ENCODE measurements around the gene FGGY.
"Not testable (repeated sequence)": the region's sequence is repeated elsewhere in the genome, so short reads cannot be mapped to it uniquely, and the experiment has no call there.

The FGGY gene

DNA sequence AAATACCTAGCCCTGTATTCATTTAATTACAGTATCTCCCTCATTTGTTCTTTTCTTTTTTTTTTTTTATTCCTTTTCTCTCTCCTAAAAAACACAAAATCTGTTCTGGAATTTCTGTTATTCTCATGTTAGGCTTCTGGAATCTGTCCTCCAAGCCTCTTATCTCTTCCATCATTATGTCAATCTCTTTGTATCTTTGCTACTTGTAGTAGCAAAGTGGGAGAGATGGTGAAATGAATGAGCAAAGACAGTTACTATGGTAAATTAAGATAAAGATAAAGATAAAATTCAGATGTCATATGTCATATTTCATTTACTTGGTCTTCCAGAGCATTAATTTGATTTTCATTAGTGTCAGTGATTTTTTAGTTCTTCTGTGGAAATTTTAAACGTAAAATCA, 155.1 kb downstream of the FGGY start:
- DNase-seq: no peak

DNA sequence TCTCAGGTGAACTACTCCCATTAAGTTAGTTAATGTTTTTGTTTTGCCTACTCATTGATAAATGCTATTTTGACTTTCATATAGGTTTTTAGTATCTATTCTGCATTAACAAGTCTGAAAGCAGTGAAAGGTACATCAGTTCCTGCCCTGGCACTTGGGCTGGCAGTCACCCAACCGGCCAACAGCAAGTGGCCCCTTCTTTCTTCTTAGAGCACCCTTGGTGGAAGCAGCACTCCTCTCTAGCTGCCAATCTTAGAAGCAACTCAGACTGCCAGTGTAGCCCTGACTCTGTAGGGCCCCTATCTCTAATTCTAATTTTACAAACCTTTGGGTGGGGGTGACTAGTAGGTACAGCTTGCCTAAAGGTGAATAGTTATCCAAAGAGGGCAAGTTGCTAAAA, 155.7 kb downstream of the FGGY start:
- no peak for DNase-seq

DNA sequence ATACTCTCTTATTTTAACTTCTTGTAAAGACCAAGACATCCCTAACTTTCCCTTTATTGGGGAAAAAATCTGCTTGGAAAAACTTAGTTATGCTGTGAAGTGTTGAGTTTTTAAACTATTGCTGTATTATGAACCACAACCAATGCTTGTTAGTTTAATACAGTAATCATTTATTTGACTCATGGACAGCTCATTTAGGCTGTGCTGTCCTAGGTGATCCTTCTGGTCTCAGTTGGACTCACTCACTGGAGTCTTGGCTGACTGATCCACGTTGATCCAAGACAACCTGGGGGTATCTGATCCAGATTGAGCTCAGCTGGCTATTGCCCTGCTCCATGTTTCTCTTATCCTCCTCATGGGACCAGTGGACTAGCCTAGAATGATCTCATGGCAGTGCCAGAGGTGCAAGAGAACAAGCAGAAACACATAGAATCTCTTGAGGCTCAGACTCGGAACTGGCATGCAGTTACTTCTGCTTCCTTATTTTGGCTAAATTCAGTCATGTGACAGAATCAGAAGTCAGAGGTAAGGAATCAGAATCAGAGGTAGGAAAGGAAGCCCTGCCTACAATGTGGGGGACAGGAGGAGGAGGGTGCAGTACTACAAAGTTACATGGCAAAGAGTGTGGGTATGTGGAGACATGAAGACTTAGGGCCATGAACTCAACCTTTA, 156.5 kb downstream of the FGGY start:
- DNase-seq: peak; percentile 51 to 70 (median 62)

DNA sequence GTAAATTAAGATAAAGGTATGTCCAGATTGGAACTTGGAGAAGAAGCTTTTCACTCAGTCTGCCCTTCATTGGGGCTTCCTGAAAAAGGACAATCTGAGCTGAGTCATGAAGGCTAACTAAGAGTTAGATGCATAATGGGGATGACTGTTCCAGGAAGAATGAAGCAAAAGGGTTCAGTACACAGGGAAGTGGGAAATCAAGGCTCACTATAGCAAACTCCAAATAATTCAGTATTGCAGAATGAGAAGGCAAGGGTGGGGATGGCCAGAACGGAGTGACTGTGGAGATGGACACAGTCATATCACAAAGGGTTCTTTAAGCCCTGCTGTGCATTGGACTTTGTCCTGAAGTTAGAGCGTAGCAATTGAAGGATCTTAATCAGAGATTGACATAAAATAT, 158.3 kb downstream of the FGGY start:
- DNase-seq: peak; percentile 11 to 59 (median 40)

DNA sequence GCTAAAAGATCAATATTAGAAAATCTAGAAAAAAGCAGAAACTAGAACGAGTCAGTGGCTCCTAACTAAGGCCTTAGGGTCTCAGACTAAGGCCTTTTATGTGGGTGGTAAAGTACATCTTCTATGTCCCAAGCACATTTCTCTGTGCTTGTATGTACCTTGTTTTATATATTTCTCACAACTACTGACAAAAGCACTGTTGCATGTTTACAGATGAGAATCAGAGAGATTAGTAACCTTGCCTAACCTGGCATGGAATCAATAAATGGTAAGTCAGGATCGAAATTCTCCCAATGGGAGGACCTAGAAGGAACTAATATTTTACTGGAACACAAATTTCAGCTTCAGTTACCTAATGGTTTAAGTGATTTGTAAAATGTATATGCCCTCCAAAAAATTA, 160.9 kb downstream of the FGGY start:
- DNase-seq: no peak

DNA sequence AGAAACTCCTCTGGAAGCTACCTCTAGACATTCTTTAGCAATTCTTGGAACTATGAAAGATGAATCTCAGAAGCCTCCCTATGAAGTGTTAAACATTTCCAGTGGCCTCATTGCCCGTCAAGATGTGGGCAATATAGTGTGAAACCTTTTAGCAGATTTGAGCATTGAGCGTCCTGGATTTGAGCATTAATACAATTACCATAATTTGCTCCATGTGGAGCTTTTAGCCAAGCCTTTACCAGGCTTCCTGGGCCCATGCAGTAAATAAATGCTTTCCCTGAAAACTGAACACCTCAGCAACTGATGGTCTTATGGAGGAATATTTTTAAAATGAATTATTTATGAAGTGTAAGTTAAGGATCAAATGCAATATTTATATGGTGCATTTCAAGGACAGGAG, 162.0 kb downstream of the FGGY start:
- no peak for DNase-seq

DNA sequence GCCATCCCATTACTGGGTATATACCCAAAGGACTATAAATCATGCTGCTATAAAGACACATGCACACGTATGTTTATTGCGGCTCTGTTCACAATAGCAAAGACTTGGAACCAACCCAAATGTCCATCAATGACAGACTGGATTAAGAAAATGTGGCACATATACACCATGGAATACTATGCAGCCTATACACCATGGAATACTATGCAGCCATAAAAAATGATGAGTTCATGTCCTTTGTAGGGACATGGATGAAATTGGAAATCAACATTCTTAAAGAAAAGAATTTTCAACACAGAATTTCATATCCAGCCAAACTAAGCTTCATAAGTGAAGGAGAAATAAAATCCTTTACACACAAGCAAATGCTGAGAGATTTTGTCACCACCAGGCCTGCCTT, 166.0 kb downstream of the FGGY start:
- DNase-seq: not testable (repeated sequence)

DNA sequence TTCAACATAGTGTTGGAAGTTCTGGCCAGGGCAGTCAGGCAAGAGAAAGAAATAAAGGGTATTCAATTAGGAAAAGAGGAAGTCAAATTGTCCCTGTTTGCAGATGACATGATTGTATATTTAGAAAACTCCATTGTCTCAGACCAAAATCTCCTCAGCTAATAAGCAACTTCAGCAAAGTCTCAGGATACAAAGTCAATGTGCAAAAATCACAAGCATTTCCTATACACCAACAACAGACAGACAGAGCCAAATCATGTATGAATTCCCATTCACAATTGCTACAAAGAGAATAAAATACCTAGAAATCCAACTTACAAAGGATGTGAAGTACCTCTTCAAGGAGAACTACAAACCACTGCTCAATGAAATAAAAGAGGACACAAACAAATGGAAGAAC, 168.6 kb downstream of the FGGY start:
- DNase-seq: peak in 2 of 4 experiments; percentile 12 to 14

DNA sequence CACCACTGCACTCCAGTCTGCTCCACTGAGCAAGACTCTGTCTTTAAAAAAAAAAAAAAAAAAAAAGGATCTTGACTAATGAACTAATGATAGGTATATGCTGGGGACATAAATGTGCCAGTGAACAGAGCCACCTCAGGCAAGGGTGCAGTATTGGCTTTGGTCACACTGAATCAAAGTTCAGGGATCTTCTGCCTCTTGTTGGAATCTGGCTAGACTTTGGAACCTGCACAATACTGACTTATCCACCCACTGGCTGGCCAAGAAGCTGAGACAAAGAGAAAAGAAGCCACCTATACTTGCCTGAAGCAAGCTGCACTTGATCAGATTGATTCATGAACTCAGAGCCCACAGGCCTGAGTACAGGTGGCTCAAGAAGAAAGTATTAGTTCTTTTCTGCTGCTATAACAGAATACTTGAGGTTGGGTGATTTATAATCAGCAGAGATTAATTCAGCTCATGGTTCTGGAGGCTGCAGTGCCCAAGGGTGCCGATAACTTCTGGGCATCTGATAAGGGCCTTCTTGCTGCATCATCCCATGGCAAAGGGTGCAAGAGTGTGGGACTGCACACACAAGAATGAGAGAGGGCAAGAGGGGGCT, 172.0 kb downstream of the FGGY start:
- no peak for DNase-seq

DNA sequence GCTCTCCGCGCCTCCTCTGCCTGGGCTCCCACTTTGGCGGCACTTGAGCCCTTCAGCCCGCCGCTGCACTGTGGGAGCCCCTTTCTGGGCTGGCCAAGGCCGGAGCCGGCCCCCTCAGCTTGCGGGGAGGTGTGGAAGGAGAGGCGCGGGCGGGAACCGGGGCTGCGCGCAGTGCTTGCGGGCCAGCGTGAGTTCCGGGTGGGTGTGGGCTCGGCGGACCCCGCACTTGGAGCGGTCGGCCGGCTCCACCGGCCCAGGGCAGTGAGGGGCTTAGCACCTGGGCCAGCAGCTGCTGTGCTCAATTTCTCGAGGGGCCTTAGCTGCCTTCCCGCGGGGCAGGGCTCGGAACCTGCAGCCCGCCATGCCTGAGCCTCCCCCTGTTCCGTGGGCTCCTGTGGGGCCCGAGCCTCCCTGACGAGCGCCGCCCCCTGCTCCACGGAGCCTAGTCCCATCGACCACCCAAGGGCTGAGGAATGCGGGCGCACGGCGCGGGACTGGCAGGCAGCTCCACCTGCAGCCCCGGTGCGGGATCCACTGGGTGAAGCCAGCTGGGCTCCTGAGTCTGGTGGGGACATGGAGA, 175.2 kb downstream of the FGGY start:
- not testable (repeated sequence) for DNase-seq

DNA sequence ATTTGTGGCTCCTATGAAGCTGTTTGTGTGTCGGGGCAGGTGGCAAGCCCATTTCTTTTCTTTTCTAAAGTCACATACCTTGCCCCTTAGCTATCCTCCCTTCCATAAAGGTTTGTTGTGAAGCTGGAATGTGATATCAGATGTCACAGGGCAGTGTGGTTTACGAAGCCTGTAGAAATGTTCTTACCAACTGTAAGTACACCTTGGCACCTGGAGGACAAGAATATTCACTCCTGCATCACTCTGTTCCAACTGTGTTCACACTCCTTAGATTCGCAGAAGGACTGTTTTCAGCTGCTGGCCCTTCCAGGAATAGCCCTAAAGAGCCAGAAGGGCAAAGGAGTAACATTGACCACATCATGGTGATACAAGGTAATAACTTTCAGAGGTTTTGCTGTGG, 176.9 kb downstream of the FGGY start:
- DNase-seq: no peak

DNA sequence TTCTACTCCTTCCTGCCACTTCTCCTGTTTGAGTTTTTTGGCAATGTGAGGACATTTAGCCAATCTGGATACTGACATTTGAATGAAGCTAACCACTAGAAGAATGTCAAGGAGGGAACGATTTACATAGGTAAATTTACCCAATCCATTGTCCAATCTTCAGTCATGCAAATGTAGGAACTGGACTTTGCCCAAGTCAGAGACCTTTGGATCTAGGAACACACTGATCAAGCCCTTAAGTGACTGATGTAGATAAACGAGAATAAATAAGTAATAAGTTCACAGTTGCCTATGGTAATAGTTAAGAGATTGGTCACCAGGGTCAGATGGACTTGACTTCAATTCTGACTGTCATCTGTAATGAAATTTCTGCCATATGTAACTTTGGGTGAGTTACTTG, 177.6 kb downstream of the FGGY start:
- DNase-seq: no peak

DNA sequence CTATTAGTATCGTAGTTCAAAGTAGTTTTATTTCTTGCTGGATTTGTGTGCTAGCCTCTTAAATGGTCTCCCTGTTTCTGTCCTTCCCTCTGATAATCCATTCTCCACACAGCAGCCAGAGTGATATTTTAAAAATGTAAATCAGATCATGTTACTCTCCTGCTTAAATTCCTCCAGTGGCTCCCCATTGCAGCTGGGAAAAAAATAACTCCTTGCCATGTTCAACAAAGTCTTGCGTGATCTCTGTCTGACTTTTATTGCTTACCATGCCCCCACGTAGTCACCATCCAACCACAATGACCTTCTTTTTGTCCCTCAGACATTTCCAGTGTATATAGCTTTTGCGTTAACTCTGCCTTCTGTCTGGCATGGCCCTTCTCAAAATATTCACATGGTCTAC, 178.8 kb downstream of the FGGY start:
- no peak for DNase-seq

DNA sequence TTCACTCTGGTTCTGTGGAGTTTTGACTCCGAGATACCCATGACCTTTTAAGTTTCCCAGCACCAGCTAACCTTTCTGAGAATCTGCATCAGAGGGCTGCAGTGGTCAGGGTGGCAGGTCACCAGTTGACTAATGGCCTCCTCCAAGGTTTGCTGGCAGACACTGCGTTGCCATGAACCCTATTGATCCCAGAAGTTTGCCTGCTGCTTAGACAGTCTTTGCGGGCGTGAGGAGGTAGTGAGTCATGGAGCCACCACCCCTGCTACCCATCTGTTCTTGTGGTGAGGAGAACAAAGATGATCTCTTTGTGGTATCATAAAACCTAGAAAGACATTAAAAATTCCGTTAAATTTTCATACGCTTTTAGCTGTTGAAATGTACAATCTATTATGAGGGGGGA, 180.4 kb downstream of the FGGY start:
- DNase-seq: no peak

DNA sequence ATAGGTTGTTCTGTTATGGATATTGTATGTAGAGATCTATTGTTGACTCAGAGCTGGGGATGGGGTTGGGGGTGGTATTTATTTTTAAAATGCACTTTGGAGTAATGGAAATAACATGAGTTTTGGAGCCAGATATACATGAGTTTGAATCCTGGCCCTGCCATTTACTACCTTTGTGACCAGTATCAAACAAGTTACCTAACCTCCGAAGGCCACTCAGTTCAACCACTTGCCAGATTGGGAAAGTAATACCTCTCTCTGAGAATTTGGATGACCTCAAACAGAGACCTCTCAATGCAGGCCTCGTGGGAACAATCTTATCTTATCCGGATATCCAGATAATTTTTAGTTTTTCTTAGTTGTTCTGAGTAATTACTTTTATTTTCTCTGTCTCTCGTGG, 181.0 kb downstream of the FGGY start:
- DNase-seq: no peak

DNA sequence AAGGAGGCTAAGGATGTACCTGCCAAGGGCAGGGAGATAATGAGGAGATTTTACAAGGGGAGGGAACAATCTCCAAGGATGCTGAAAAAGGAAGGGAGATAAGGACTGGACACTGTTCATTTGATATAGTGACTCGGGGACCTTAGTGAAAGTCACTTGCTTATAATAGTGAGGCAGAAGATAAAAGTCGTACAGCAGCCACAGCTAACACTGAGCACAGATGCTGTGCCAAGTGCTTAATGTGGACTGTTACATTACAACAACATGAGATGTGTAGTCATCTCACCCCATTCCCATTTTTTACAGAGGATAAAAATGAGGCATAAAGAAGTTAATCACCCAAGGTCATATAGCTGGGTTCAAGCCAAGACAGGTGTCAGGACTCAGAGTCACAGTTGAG, 181.9 kb downstream of the FGGY start:
- no peak for DNase-seq

DNA sequence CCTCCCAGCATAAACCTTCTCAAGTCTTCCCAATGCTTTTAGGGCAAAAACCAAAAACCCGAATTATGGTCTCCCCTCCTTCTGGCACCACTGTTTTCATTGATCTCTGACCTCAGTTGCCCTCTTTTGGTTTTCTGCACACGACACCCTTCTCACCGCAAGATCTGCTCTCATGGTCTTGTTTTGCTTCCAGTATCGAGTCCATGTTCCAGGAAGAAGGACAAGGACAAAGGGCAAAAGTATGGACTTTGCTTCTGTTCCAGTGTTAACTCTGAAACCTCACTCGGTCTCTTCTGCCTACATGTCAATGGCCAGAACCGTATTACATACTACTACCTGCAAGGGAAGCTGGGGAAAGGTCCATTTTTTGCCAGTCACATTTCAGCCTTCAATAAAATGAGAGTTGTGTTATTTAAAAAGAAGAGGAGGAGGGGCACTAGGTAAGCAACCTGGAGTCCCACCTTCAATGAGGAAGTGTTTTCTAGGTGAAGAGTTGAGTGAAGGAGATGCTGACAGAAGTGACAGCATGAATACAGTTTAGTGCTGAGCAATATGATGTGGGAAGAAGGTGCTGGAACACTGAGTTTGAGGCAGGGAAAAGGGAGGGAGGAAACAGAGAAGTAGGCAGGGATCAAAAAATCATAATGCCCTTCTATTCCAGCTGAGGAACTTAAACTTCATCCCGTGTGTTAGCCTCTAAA, 183.4 kb downstream of the FGGY start:
- DNase-seq: no peak

DNA sequence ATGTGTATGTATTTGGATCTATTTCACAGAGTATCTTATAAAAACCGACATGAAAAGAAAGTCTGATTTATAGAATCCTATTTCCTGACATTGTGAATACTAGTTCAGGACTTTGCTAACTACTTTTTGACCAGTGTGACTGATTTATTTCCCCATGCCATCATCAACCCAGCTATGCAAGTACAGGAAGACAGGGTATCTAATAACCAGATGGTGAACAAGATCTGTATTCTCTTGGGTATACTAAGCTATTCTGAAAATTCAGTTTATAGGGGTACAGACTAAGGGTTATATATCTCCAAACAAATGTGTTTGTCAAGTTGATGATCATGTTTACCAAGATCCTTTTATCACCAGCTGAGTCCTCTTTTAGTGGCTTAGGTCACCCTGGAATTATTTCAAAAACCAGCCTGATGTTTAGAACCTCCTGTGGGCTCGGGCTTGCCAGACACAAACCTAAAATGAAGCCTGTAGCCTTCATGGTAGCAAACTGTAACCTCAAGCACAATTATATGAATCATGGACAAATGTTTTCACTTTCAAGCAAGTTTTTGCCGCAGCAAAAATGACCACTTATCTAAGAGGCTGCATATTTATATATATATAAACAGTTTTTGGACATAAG, 185.1 kb downstream of the FGGY start:
- DNase-seq: no peak

DNA sequence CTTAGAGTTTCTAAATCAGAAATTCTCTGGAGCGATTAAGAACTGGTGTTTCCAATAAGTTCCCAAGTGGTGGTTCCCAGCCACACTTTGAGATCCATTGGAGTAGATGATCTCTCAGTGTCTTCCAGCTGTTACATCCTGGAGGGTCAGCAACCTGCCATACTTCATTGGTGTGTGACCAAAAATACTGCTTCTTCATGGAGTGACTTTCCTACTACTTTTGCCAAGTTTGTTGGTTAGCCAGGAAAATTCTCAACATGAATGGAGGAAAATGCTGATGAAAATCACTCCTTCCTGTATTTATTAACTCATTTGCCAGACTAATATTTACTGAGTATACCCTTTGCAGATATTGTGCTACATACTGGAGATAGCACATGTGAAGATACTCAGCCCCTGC, 186.1 kb downstream of the FGGY start:
- DNase-seq: no peak

DNA sequence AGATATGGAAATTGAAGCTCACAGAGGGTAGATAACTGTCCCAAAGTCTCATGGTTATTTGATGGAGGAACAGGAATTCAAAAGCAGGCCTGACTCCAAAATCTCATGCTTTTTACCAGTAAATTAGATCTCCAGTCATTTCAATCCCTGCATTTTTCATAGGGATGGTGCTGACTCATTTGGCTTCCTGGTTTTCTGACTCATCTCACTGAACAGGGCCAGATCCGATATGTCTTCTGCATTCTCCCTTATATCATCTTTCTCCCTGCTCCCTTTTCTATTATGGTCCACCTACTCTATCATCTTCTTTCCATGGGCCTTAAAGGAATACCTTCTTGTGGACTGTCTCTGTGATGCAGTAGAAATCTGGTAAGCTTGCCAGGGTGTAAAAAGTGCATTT, 187.2 kb downstream of the FGGY start:
- peak in 2 of 4 experiments; percentile 27 to 41 for DNase-seq

DNA sequence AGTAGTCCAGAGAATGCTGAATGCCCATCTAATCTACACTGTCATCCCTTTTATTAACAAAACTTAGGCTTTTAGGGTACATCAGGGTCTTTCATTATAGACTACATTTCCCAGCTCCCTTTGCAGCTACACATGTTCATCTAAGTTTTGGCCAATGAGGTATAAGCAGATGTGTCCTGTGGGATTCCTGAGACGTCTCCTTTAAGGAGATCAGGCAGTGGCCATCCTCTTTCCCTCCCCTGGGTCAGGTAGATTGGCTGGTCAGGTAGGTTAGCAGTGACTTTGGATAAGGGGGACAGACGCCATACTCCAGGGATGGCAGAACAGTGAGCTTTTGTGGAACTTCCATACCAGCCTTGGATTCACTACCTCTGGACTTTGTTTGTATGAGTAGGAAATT, 188.3 kb downstream of the FGGY start:
- no peak for DNase-seq

DNA sequence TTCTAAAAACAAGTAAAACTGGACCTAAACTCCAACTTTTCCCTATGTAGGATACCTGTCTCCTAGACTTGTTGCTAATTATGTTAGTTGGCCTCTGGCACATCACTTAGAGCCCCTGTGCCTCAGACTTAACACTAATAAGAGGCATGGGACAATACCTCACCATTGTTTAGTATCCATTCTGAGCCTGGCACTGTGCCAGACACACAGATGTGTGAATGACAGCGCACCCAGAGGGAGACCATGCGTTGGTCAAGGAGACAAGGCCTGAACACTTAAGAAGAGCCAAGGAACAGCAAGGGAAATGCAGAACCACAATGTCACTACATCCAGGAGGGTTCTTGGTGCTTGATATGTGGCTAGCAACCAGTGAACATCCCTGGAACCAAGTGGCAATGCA, 189.1 kb downstream of the FGGY start:
- DNase-seq: no peak

DNA sequence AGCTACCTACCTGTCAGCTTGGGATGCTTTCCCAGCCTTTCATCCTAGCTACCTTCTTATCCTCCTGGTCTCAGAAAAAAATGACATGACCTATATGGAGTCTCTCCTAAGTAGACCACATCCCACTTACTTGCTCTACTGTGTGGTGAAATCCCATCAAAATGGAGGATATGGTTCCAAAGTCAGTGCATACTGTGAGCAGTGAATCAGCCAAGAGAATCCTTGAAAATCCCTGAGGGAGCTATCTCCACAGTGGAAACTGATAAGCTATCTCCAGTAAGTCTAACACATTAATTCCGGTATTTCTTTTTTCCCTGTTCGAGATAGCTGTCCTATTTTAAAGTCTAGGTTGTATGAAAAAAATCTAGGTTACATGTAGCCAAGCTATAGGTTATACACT, 189.7 kb downstream of the FGGY start:
- DNase-seq: no peak

Measured in suppressor macrophage (primary cell).